ENCODE results near the gene RNF126.
"Not testable (repeated sequence)": the region's sequence is repeated elsewhere in the genome, so short reads cannot be mapped to it uniquely, and the experiment has no call there.

Gene RNF126

GRCh38 chr19:662962-663681 is at the start of gene RNF126:
Gene RNF126 (minus strand): TSS chr19:663214. CDS start chr19:663121, 93 bp downstream.
- peak; percentile 97 for DNase-seq

DNA sequence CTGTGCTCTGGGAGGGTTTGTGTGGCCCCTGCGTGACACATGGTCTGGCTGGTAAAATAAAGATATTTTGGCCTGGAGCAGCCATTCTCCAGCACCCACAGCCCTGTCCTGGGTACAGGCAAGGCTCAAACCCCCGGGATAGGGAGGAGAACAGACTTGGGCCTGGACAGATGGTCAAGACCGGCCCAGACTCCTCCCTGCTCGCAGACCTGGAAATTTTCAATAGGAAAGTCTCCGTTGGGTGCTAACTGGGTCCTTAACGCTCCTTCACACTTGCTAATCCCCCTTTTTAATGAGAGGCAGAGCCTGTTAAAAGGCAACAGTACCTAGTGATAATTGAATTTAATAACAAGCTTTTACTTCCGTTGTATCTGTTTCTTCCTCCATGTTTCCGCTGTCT is 48.2 kb upstream of the RNF126 start:
- no peak for DNase-seq

DNA sequence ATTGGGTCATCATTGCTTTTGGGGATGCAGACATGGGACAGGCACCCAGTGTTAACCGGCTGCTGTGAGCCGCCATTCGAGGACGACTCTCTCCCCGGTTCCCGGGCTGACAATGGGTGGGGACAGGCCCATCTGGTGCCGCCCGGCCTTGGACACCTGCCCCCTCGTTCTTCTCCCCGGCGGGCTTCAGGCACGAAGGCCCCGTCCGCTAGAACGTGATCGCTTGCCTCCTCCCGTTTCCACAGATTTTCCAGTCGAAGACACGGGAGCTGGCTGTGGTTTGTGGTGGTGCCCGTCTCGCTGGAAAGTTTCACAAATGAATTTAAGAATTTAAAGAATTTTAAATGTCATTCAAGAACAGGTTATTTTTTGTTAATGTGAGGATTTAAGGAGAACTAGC is 47.8 kb upstream of the RNF126 start:
- DNase-seq = no peak

- no peak for DNase-seq
These were observed 47.1 kb upstream of the RNF126 start for GRCh38 chr19:709965-710571.

GRCh38 chr19:709196-709964 is 46.4 kb upstream of the RNF126 start:
- DNase-seq = no peak

DNA sequence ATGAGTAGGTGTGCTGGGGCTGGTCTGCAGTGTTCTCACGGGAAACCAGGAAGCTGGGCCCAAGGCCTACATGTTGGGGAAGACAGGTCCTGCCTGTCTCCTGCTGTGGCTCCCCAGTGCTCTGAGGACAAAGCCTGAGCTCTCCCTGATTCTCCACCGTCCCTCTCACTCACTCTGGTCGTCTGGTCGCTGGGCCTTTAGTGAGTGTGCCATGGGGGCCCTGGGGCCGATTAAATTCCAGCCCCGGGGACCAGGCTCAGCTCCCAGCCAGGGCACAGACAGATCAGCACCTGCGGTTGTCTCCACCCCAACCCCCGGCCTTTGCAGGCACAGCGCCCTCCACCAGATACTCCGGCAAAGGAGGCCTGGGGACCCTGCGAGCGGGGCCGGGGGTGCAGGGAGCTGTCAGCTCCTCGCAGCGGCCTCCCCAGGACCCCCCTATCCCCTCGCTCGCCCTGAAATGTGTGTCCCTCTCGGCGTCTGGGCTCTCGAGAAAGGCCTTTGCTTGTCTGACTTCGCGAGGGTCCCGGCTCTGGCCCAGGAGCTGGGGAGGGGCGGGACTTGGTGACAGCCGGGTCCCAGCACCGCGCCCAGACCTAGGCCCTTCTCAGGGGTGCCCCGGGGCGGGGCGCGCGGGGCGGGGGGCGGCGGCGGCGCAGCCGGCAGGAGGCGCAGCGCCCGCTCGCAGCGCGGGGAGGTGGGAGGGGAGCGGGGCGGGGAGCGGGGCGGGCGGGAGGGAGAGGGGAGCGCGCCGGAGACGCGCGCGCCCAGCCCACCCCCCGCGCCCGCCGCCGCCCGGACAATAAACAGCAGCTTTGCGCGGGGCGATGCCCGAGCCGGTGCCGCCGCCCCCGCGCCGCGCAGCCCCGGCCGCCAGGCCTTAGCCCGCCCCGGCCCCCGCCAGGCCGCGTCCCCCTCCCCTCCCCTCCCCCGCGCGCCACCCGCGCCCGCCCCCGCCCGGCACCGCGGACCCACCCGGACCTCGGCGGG is 45.4 kb upstream of the RNF126 start, which contains the start of gene PALM:
Gene PALM, plus strand, starts transcription at position 782 of the 990 bp plus-strand sequence. CDS start 212 bp downstream, outside the sequence.
- DNase-seq = no peak

- no peak for DNase-seq
These were observed 41.4 kb upstream of the RNF126 start for GRCh38 chr19:704447-704741.

GRCh38 chr19:703651-704446 is 40.8 kb upstream of the RNF126 start:
- DNase-seq = peak; percentile 90

- no peak for DNase-seq
These were observed 40.3 kb upstream of the RNF126 start for GRCh38 chr19:703329-703650.

- DNase-seq = not testable (repeated sequence)
These were observed 39.8 kb upstream of the RNF126 start for GRCh38 chr19:702847-703246.

DNA sequence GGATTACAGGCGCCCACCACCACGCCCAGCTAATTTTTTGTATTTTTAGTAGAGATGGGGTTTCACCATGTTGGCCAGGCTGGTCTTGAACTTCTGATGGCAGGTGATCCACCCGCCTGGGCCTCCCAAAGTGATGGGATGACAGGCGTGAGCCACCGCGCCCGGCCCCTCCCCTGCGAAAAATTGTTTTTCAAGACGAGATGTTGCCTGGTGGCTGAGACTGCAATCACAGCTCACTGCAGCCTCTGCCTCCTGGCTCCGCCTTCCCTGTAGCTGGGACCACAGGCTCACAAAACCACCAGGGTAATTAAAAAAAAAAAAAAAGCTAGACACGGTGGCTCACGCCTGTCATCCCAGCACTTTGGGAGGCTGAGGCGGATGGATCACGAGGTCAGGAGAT is 36.9 kb upstream of the RNF126 start:
- not testable (repeated sequence) for DNase-seq

GRCh38 chr19:698529-698928 is 35.5 kb upstream of the RNF126 start:
- not testable (repeated sequence) for DNase-seq

GRCh38 chr19:695352-695949 is 32.4 kb upstream of the RNF126 start, which contains the start of gene PRSS57:
Gene PRSS57 (minus strand): TSS chr19:695452. CDS start chr19:695430, 22 bp downstream.
- DNase-seq = no peak

DNA sequence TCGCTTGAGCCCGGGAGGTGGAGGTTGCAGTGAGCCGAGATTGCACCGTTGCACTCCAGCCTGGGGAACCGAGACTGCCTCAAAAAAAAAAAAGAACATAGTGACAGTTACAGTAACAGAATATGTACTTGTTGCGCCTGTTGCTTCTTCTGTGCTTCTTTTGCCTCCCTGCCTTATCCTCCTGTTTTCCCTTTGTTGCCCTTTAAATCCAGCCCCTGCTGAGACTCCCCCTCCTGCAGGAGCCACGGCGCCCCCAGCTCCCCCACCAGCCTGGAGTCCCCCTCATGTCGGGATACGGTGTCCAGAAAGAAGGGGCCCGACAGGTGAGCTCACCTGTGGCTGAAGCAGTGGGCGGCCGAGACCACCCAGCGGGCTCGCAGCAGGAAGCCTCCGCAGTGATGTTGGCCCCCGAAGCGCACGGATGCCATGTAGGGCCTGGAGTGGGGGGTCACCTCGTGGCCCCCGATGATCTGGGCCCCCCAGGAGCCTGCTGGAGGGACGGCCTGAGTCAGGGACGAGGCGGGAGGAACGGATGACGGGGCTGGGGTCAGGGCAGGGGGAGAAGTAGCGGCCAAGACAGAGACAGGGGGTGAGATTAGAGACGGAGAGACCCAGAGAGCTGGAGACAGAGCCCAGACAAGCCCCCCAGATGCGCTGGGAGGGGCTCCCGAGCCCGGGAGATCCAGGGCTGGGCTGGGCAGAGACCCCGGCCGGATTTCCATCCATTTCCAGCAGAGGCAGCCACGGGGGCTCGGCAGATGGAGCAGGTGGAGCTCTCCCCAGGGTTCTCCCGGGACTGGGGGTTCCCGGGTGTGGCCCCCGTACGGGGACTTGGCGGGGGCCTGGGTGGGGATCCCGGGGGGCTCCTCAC is 31.7 kb upstream of the RNF126 start:
- no peak for DNase-seq

DNA sequence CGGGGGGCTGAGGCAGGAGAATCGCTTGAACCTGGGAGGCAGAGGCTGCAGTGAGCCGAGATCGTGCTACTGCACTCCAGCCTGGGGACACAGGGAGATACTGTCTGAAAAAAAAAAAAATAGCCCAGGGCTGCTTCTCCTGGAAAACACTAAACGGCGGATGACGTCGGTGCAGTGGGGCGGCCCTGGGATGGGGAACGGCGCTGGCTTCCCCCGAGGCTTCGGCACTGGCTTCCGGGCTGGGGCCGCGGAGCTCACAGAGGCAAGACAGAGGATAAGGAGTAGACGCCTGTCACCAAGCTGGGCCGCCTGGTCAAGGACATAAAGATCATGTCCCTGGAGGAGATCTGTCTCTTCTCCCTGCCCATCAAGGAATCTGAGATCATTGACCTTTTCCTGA is 27.2 kb upstream of the RNF126 start:
- DNase-seq = no peak

DNA sequence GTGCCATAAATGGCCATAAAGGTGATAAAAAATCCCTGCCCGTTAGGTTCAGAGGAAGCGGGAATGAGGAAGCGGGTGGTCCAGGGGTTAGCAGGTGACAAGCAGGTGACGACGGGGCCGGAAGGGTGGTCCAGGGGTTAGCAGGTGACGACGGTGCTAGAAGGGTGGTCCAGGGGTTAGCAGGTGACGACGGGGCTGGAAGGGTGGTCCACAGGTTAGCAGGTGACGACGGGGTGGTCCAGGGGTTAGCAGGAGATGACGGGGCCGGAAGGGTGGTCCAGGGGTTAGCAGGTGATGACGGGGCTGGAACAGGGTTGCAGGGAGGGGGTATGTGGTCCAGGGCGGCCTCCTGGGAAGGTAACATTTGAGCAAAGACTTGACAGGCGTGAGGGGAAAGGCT is 26.0 kb upstream of the RNF126 start:
- DNase-seq = no peak

DNA sequence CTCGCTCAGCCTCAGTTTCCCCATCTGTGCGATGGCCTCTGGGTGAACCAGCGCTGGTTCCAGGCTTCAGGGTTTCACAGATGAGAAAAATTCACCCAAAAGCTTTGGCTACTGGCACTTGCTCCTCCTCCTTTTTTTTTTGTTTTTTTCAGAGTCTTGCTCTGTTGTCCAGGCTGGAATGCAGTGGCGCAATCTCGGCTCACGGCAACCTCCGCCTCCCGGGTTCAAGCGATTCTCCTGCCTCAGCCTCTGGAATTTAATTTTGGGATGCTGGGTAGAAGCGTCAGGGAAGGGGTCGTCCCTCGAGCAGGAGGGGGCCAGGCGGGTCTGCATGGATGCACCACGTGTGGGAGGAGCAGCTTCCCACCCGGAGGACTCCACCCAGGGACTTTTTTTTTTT is 25.2 kb upstream of the RNF126 start:
- DNase-seq = no peak

- no peak for DNase-seq
These were observed 24.7 kb upstream of the RNF126 start for GRCh38 chr19:687569-688166.

GRCh38 chr19:686589-687297 is 23.7 kb upstream of the RNF126 start:
- DNase-seq = no peak

Data from activated CD8-positive, alpha-beta memory T cell treated with anti-CD3 and anti-CD28 coated beads, Interleukin-2, amount 50 U/mL, for 48 hours (primary cell).